SJCRH30 (cell line): ENCODE data around the gene SLX4IP. TPM values are rescaled to one million over a fixed set of nuclear protein-coding genes. Genes with fewer than 3 reads are reported as not detected.

ENCODE experiments used
- DNase-seq, 2 experiments: peaks; one replicate each; pipeline ENCODE4 v3.0.0-alpha.2; 2015 to 2020
- H3K27ac ChIP-seq: fragments of 250-450 bp; sonication (Bioruptor Pico); 2 replicates; pipeline ENCODE4 v1.5.1; 2020; ENCODE audit warnings: mild to moderate bottlenecking, moderate library complexity
- H3K27me3 ChIP-seq: fragments of 250-450 bp; sonication (Bioruptor Pico); 2 replicates; pipeline ENCODE4 v1.5.1; 2020; ENCODE audit warnings: mild to moderate bottlenecking, moderate library complexity
- H3K36me3 ChIP-seq: fragments of 250-450 bp; sonication (Bioruptor Pico); 2 replicates; pipeline ENCODE4 v1.5.1; 2020; ENCODE audit warnings: mild to moderate bottlenecking, moderate library complexity
- H3K4me1 ChIP-seq: fragments of 250-450 bp; sonication (Bioruptor Pico); 2 replicates; pipeline ENCODE4 v1.5.1; 2020; ENCODE audit warnings: mild to moderate bottlenecking, moderate library complexity
- H3K4me3 ChIP-seq: fragments of 250-450 bp; sonication (Bioruptor Pico); 2 replicates; pipeline ENCODE4 v1.5.1; 2020; ENCODE audit warnings: mild to moderate bottlenecking, moderate library complexity
- H3K9me3 ChIP-seq: fragments of 250-450 bp; sonication (Bioruptor Pico); replicated peaks from 2 replicates; pipeline ENCODE4 v1.5.1; 2020; ENCODE audit warnings: mild to moderate bottlenecking, moderate library complexity
- total RNA-seq: library from RNA; depleted of rRNA; stranded (reverse); fragments of >200 nt; shearing (Covaris generic); gene quantifications from 2 replicates; pipeline ENCODE4 v1.2.3, GENCODE V29; 2014

SLX4IP gene
- total RNA-seq, 1 experiment from 2014 or later = 11.5 TPM

DNA sequence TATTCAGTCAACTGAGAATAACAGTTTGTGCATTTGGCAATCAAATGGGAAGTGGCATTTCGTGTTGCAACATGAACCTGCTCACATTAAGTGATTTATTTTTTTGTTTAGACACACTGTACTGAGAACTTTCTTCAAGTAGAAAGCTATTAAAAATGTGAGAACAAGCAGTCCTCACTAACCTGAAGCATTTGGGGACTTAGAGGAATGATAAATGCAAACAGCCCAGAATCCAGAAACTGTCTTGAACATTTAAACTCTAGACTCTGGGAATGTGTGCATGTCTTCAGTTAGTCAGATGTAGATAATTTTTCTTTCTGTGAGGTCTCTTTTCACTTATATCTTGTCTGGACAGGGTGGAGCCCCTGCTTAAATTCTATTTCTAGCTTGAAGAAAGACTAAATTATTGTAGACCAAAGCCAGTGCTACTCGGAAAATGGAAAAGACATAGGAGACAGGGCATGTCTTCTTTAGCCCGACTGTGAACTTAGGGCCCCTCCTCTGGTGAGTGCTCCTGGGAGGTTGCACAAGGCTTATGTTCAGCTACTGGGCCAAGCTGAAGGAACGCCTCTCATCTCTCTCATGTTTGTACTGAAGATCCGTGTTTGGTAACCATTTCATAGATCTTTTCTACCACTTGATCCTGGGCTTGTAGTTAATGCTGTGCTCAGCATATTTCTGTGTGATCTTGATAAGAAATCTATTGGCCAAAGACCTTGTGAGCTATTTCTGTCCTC, 70.1 kb downstream of the SLX4IP start:
- Histone ChIP-seq H3K36me3 (no peaks in the 10 kb centered on the region), H3K9me3 (no peaks in the 10 kb centered on the region), H3K4me1 (peaks cover 25% of the 10 kb centered on the region), H3K4me3 (peak overlapping the region; percentile 15; the same call in 1 of the 2 replicates), H3K27ac (peak overlapping the region; percentile 18; the same call in 1 of the 2 replicates), H3K27me3 (no peaks in the 10 kb centered on the region)
- peak; percentile 35 to 41 for DNase-seq

DNA sequence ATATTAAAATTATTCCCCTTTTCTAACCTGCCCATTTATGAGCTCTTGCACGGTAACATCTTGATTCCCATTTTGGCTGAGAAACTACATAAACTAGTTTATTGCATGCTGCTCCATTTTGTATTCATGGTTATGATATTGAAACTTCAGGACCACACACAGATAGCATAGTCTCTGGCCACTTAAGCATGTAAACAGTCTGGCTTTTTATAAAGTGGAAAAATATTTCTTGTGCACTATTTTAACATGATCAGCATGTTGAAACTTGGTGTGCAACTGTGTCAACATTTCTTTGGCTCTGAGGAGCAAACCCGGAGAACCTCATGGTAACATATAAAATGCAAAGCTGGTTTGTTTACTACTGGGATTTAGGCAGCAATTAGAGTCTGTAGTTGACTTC, 70.7 kb downstream of the SLX4IP start:
- H3K4me3 ChIP-seq = peak overlapping the region; percentile 15; the same call in 1 of the 2 replicates
- no peaks in the 10 kb centered on the region for H3K27me3 ChIP-seq
- no peaks in the 10 kb centered on the region for H3K9me3 ChIP-seq
- peak overlapping the region; percentile 18; the same call in 1 of the 2 replicates for H3K27ac ChIP-seq
- H3K36me3 ChIP-seq = no peaks in the 10 kb centered on the region
- peaks cover 26% of the 10 kb centered on the region for H3K4me1 ChIP-seq
- DNase-seq = peak in 1 of 2 experiments; percentile 50

DNA sequence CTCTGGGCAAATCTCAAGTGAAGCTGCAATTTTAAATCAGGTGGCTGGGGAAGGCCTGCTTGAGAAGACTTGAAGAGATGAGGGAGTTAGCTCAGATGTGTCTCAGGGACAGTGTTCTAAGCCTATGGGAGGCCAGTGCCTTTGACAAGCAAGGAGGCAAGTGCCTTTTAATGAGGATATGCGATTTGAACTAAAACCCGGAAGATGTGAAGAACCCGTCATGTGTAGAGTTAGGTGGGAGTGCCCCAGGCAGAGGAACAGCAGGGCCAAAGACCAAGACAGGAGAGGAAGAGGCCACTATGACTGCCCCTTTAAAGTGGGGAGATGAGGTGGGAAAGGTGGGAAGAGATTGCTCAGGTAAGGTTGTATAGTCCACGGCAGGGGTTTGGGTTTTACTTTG, 71.9 kb downstream of the SLX4IP start:
- DNase-seq = no peak
- Histone ChIP-seq H3K27ac (no peak overlapping the region; the same call in 1 of the 2 replicates), H3K4me1 (peaks cover 39% of the 10 kb centered on the region), H3K4me3 (no peak overlapping the region), H3K9me3 (no peaks in the 10 kb centered on the region), H3K36me3 (no peaks in the 10 kb centered on the region), H3K27me3 (no peaks in the 10 kb centered on the region)

DNA sequence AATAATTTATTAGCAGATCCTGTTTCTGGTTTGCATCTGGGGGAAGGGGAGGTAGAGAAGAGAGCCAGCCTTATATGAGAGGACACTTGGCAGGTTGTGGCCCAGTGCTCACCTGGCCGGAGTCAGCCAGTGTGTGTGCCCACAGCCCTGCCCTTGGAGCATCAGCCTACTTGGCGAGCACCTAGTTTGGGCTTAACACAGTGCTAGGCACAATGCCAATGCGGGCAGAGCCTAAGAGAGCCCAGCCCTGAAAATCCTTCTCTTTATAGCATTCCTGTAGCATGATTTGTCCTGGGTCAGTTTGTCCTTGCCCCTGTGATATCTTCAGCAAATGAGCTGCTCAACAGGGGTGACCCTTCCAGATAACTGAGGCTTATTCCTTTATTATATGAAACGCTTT, 73.0 kb downstream of the SLX4IP start:
- no peak for DNase-seq
- Histone ChIP-seq H3K4me1 (peaks cover 45% of the 10 kb centered on the region), H3K36me3 (no peaks in the 10 kb centered on the region), H3K27me3 (no peaks in the 10 kb centered on the region), H3K9me3 (no peaks in the 10 kb centered on the region), H3K27ac (no peak overlapping the region), H3K4me3 (no peak overlapping the region)

DNA sequence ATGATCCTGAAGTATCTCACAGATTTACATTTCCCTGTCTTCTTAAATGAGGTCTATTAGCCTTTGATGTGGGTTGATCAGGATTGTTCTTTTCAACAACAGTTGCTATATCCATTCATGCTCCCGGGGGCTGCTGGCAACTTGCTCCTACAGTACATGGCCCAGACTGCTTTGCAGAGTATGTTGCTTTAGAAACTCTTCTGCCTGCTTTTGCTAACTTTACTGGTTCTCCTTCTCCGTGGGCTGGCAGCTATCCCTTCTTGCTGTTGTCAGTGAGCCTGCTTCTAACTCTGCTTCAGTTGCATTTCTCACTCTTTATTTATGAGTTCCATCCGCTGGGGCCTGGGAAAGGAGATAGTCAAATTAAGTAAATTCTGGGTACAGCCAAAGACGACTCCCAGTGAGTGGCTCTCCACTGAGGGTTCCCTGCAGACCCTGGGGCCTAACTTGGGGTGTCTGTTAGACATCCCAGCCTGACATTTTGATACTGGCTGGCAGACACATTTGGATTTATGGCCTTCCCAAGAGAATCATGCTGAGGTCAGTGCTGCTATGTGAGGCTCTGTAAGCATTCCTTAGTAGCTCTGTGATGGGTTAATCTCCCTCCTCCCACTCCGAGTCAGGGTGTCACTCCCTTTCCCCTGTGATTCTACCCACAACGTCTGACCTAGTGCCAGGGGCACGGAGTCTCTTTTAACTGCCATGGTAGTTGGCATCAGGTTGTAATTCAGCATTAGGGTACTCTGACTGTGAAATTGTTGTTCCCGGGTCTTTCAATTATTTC, 73.6 kb downstream of the SLX4IP start:
- DNase-seq = peak; percentile 32 to 34
- Histone ChIP-seq H3K27ac (no peak overlapping the region), H3K4me3 (no peak overlapping the region), H3K27me3 (no peaks in the 10 kb centered on the region), H3K9me3 (no peaks in the 10 kb centered on the region), H3K4me1 (peaks cover 51% of the 10 kb centered on the region), H3K36me3 (no peaks in the 10 kb centered on the region)

DNA sequence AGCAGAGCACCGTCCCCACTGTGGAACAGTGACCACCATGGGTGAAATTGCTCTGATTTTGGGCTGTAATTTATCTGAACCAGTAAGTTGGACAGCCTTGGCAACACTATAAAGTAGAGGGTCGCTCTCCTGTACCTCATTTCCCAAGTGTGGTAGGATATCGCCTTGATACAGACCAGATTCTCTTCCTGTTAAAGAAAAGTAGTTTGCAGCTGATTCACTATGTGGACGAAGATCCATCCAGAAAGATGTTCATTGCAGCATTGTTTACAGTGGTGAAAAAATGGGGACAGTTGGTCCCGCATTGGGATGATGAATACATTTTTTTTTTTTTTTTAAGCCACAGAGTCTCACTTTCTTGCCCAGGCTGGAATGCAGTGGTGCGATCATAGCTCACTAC, 74.3 kb downstream of the SLX4IP start:
- Histone ChIP-seq H3K4me1 (peaks cover 58% of the 10 kb centered on the region), H3K27me3 (no peaks in the 10 kb centered on the region), H3K4me3 (no peak overlapping the region), H3K9me3 (no peaks in the 10 kb centered on the region), H3K36me3 (no peaks in the 10 kb centered on the region), H3K27ac (no peak overlapping the region)
- DNase-seq = no peak

DNA sequence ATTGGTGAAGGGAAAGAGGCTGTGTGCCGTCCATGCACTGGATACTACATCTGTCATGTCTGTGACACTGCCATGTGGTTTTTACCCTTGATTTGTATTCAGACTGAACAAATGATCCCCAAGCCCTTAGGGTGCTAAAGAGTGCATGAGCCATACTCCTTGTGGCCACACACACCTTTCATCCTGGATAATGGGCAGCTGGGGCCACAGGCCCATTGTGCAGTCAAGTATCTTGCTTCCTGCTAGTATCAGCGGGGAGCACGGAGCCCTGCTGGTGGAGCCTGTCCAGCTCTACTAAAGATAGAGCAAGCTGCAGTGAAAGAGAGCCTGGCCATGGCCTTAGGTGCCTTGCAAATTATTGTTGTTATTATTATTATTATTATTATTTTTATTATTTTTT, 75.1 kb downstream of the SLX4IP start:
- Histone ChIP-seq H3K4me1 (peaks cover 57% of the 10 kb centered on the region), H3K27me3 (no peaks in the 10 kb centered on the region), H3K36me3 (no peaks in the 10 kb centered on the region), H3K9me3 (no peaks in the 10 kb centered on the region), H3K27ac (no peak overlapping the region), H3K4me3 (no peak overlapping the region)
- DNase-seq = no peak

DNA sequence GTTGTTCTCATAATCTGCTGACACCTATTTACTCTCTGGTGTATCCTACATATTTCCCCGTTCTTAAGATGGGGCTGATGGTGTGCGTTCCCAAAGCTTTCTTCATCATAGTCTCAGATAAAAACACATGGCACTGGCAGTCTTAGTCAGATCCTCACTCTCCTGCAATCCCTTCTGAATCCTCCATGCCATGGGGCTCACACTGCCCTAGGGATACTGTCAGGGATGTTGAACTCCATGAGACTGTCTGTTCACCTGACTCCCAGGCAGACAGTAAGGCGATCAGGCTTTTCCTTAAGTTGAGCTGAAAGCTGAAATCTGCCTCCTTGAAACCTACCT, 76.0 kb downstream of the SLX4IP start:
- Histone ChIP-seq H3K4me3 (no peak overlapping the region), H3K27me3 (no peaks in the 10 kb centered on the region), H3K4me1 (peaks cover 50% of the 10 kb centered on the region), H3K9me3 (no peaks in the 10 kb centered on the region), H3K27ac (peak overlapping the region; percentile 62), H3K36me3 (no peaks in the 10 kb centered on the region)
- DNase-seq = no peak

DNA sequence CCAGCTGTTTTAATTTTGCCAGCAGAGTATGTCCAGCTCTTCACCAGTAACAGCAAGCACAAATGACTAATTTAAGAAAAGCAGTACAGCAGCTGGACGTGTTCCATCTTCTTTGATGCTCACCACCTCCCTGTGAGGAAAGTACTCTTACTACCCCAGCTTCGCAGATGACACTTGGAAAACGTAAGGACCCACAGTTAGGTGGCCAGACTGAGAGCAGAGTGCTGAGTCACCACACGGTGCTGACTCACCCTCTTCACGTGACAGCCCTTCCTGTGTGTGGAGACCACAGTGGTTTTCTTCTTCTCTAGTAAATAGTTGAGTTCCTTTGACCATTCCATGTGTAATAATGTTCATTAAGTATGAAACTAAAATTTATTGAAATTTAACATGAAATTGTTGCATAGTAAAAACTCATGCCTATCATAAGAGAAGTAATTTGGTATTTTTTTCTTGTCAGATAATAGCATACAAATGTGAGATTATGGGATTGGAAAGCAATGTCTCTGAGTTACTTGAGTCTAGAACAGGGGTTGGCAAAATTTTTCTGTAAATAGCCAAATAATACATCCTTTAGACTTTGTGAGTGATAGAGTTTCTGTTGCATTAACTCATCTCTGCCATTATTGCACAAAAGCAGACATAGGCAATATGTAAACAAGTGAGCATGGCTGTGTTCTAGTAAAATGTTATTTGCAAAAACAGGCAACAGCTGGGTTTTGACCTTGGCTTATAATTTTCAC, 76.6 kb downstream of the SLX4IP start:
- Histone ChIP-seq H3K27ac (peak overlapping the region; percentile 62), H3K36me3 (no peaks in the 10 kb centered on the region), H3K9me3 (no peaks in the 10 kb centered on the region), H3K27me3 (no peaks in the 10 kb centered on the region), H3K4me1 (peaks cover 44% of the 10 kb centered on the region), H3K4me3 (no peak overlapping the region)
- peak; percentile 75 to 86 for DNase-seq

DNA sequence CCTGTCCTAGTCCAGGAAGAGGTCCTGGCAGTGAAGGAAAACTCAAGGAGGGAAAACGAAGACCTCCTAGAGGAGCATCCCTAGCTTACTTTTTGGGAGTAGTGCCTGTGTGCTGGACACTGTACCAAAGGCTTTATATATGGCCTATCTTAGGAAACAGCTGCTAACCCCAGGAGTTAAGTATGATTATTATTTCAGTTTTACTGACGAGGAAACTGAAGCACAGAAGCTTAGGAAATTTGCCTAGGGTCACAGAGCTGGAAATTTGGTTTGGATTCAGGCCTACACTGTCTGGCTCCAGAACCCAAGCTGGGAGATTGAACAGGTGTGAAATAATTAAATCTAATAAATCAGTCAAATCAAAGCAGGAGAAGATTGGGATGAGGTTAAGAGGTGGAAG, 78.0 kb downstream of the SLX4IP start:
- H3K4me1 ChIP-seq = peaks cover 40% of the 10 kb centered on the region

DNA sequence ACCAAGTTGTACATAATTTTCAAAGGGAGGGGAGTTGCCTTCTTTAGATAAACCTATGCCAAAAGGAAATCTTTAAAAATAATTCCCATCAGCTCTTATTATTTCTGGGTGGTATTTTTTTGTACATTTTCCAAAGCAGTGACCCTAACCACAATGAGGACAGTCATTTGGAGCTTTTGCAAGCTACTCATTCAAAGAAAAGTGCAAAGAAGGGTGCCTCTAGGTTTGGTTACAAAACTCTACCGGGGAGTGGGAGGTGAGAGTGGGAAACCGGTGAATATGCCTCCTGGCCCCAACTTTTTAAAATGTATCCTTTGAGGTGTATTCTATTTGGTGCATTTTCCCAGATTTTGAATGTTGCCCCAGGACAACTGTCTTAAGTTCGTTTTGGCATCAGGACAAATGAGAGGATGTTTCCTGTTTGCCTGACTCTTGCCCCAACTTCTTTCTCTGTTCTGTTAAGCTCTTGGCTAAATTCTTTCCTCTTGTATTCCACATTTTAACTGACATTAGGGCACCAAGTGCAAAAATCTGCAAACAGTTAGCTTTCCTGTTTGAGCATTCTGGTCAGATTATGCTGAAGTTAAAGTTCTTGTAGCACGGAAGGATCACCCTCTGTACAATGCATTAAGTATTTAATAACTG, 78.9 kb downstream of the SLX4IP start:
- peak in 1 of 2 experiments; percentile 31 for DNase-seq
- no peaks in the 10 kb centered on the region for H3K9me3 ChIP-seq
- H3K27ac ChIP-seq = no peak overlapping the region
- no peaks in the 10 kb centered on the region for H3K36me3 ChIP-seq
- no peaks in the 10 kb centered on the region for H3K27me3 ChIP-seq
- H3K4me3 ChIP-seq = no peak overlapping the region
- peaks cover 36% of the 10 kb centered on the region for H3K4me1 ChIP-seq

More for the DNA sequence above, 78.0 kb downstream of the SLX4IP start:
- Histone ChIP-seq H3K36me3 (no peaks in the 10 kb centered on the region), H3K27me3 (no peaks in the 10 kb centered on the region), H3K27ac (no peak overlapping the region; the same call in 1 of the 2 replicates), H3K4me3 (no peak overlapping the region), H3K9me3 (no peaks in the 10 kb centered on the region)
- peak in 1 of 2 experiments; percentile 57 for DNase-seq

DNA sequence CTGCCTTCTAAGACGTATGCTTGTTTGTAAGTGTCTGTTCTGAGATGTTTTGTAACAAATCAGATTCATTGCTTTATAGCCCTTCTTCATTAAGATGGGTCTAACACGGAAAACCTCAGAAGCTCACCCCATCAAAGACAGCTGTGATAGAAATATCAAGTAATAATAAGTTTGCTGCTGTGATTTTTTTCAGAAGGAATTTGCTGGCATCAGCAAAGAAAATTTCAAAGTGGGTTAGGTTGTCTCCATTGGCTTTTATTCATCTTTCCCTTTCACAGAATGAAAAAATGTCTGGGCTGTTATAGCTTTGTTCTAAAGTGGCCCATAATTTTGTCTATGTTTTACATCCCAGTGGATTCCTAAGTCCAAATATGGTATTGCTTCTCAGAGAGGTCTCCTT, 81.4 kb downstream of the SLX4IP start:
- Histone ChIP-seq H3K4me3 (no peak overlapping the region), H3K36me3 (no peaks in the 10 kb centered on the region), H3K9me3 (no peaks in the 10 kb centered on the region), H3K27ac (no peak overlapping the region), H3K27me3 (no peaks in the 10 kb centered on the region), H3K4me1 (peaks cover 52% of the 10 kb centered on the region)
- no peak for DNase-seq

DNA sequence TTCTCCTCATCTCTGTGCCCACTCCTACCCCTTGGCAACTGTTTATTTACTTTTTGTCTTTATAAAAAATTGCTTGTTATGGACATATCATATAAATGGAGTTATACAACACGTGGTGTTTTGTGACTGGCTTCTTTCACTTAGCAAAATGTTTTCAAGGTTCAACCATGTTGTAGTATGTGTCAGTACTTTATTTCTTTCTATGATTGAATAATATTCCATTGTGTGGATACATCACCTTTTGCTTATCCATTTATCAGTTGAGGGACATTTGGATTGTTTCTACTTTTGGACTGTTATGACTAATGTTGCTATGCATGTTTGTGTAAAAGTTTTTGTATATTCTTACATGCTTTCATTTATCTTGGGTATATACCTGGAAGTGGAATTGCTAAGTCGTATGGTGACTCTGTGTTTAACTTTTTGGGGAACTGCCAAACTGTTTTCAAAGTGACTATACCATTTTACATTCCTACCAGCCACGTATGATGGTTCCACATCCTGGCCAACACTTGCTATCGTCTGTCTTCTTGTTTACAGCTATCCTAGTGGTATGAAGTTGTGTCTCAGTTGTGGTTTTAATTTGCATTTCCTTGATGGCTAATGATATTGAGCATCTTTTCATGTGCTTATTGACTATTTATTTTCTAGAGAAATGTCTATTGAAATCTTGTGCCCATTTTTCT, 84.4 kb downstream of the SLX4IP start:
- Histone ChIP-seq H3K4me1 (peaks cover 41% of the 10 kb centered on the region), H3K27me3 (no peaks in the 10 kb centered on the region), H3K4me3 (no peak overlapping the region), H3K9me3 (no peaks in the 10 kb centered on the region), H3K27ac (peak overlapping the region; percentile 44; the same call in 1 of the 2 replicates), H3K36me3 (no peaks in the 10 kb centered on the region)
- DNase-seq = peak in 1 of 2 experiments; percentile 51

DNA sequence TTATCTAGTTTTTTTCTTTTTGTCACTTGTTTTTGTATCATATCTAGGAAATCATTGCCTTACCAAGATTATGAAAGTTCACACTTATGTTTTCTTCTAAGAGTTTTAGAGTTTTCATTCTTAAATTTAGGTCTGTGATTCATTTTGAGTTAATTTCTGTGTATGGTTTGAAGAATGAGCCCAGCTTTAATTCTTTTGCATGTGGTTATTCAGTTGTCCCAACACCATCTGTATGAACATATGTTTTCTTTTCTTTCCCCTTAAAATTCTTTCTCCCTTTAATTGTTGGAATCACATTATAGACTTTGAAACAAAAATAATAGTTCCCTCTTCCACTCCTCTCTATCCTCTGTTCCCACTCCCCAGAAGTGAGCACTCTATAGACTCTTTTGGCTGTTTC, 85.4 kb downstream of the SLX4IP start:
- H3K4me3 ChIP-seq = no peak overlapping the region
- no peak for DNase-seq
- H3K27me3 ChIP-seq = no peaks in the 10 kb centered on the region
- H3K27ac ChIP-seq = peak overlapping the region; percentile 44
- H3K4me1 ChIP-seq = peaks cover 47% of the 10 kb centered on the region
- H3K9me3 ChIP-seq = no peaks in the 10 kb centered on the region
- H3K36me3 ChIP-seq = no peaks in the 10 kb centered on the region
